ENCODE results near the gene ERCC8.

The ERCC8 gene

DNA sequence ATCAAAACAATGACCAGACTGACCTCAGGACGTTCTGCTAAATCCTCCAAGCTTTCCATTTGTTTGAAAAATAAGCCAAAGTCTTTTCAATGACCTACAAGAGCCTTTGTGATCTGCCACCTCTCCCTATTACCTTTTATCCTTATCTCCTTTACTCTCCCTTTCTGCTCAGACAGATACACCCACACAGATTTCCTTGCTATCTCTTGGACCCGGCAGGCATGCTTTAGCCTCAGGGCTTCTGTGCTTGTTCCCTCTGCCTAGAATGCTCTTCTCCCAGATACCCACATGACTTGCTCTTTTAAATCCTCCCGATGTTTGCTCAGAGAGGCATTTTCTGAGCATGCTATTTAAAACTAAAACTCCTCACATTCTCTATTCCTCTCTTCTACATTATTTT lies 91.9 kb downstream of the ERCC8 start:
- no peak for TF ChIP-seq TCF12 (IDR thresholded peaks at IDR 0.05; ENCODE audit: low read depth)
- TF ChIP-seq NFIC (IDR thresholded peaks at IDR 0.05): no peak
- TF ChIP-seq TEAD4 (IDR thresholded peaks at IDR 0.05): no peak
- no peak for TF ChIP-seq REST (IDR thresholded peaks at IDR 0.05; ENCODE audit: low read depth)
- no peak for TF ChIP-seq TAF1 (IDR thresholded peaks at IDR 0.05; ENCODE audit: low read depth)
- TF ChIP-seq USF1 (IDR thresholded peaks at IDR 0.05): no peak
- TF ChIP-seq RAD21 (IDR thresholded peaks at IDR 0.05; ENCODE audit: low read depth): no peak
- no peak for TF ChIP-seq EGR1 (IDR thresholded peaks at IDR 0.05)
- TF ChIP-seq CEBPB (IDR thresholded peaks at IDR 0.05): no peak
- TF ChIP-seq ZBTB7A (IDR thresholded peaks at IDR 0.05; ENCODE audit: low read depth): no peak
- TF ChIP-seq YY1 (IDR thresholded peaks at IDR 0.05; ENCODE audit: low read depth): no peak
- TF ChIP-seq, protein P1, sequence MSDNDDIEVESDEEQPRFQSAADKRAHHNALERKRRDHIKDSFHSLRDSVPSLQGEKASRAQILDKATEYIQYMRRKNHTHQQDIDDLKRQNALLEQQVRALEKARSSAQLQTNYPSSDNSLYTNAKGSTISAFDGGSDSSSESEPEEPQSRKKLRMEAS (IDR thresholded peaks at IDR 0.05): no peak
- TF ChIP-seq EP300 (IDR thresholded peaks at IDR 0.05; ENCODE audit: borderline replicate concordance): no peak
- TF ChIP-seq CREB1 (IDR thresholded peaks at IDR 0.05; ENCODE audit: low read depth): no peak

DNA sequence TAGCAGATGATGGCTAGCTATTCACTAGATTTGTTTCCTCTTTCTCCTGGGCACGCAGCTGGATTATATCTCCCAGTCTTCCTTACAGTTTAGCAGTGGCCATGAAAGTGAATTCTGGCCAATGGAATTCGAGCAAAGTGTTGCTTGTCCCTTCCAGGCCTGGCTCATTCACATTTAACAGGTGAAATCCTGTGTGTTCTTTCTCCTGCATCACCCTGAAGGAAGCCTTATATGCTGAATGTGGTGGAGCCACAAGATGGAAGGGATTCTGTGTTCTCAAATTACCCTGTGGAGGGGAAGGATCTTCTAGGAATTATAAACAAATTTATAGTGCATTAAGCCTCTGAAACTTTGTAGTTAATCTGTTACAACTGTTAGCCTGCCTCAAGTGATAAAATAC lies 92.6 kb downstream of the ERCC8 start:
- TF ChIP-seq EGR1 (IDR thresholded peaks at IDR 0.05) (no peak), YY1 (IDR thresholded peaks at IDR 0.05; ENCODE audit: low read depth) (no peak), USF1 (IDR thresholded peaks at IDR 0.05) (no peak), EP300 (IDR thresholded peaks at IDR 0.05; ENCODE audit: borderline replicate concordance) (no peak), CREB1 (IDR thresholded peaks at IDR 0.05; ENCODE audit: low read depth) (no peak), TAF1 (IDR thresholded peaks at IDR 0.05; ENCODE audit: low read depth) (no peak), RAD21 (IDR thresholded peaks at IDR 0.05; ENCODE audit: low read depth) (no peak), NFIC (IDR thresholded peaks at IDR 0.05) (no peak), REST (IDR thresholded peaks at IDR 0.05; ENCODE audit: low read depth) (no peak), TEAD4 (IDR thresholded peaks at IDR 0.05) (no peak)

DNA sequence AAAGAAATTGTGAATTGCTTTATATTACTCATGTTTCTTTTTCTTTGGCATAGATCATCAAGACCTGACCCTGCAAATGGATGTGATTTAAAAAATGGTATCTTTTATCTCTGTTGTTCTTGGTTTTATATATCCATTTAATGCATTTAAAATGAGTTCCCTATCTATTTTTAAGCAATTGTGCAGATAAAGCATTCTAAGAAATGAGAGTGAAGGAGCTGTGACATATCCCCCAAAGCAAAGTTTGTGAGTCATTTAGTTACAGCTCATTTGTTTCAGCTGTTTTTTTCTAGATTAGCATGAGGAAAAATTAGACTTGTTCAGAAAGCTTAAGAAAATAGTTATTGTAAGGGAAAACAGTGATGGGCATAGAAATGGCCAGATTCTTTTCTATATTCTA lies 93.2 kb downstream of the ERCC8 start:
- no peak for TF ChIP-seq USF1 (IDR thresholded peaks at IDR 0.05)
- TF ChIP-seq TEAD4 (IDR thresholded peaks at IDR 0.05): no peak
- no peak for TF ChIP-seq CEBPB (IDR thresholded peaks at IDR 0.05)
- no peak for TF ChIP-seq EGR1 (IDR thresholded peaks at IDR 0.05)
- no peak for TF ChIP-seq TCF12 (IDR thresholded peaks at IDR 0.05; ENCODE audit: low read depth)
- no peak for TF ChIP-seq CREB1 (IDR thresholded peaks at IDR 0.05; ENCODE audit: low read depth)
- no peak for TF ChIP-seq TAF1 (IDR thresholded peaks at IDR 0.05; ENCODE audit: low read depth)

GRCh38 chr5:60846298-60846697 lies 98.6 kb downstream of the ERCC8 start:
- TF ChIP-seq EGR1 (IDR thresholded peaks at IDR 0.05) (no peak), REST (IDR thresholded peaks at IDR 0.05; ENCODE audit: low read depth) (no peak), ZBTB7A (IDR thresholded peaks at IDR 0.05; ENCODE audit: low read depth) (no peak), EP300 (IDR thresholded peaks at IDR 0.05; ENCODE audit: borderline replicate concordance) (no peak), TAF1 (IDR thresholded peaks at IDR 0.05; ENCODE audit: low read depth) (no peak), RAD21 (IDR thresholded peaks at IDR 0.05; ENCODE audit: low read depth) (no peak)

All from Ishikawa (cell line).